AG09319 (cell line): ENCODE results near the gene TMEM255B.

ENCODE experiments used
- DNase-seq: peaks from one replicate; pipeline ENCODE4 v3.0.0-alpha.2; 2010; ENCODE audit warnings: low read depth; ENCODE audit errors: extremely low read depth
- CTCF ChIP-seq: IDR thresholded peaks from 2 replicates; pipeline ENCODE4 v1.5.1; 2011; ENCODE audit warnings: low read depth, mild to moderate bottlenecking, inconsistent platforms, low read length, moderate library complexity

Gene TMEM255B

GRCh38 chr13:113732176-113732960 lies 26.7 kb upstream of the TMEM255B start:
- no peak for TF ChIP-seq CTCF
- DNase-seq, result no peak

GRCh38 chr13:113732961-113733950 lies 25.8 kb upstream of the TMEM255B start:
- DNase-seq, result no peak
- TF ChIP-seq CTCF, result no peak

- no peak for DNase-seq
- TF ChIP-seq CTCF, result no peak
Observed at GRCh38 chr13:113734099-113734825, 24.8 kb upstream of the TMEM255B start.

- TF ChIP-seq CTCF, result no peak
- no peak for DNase-seq
Observed at GRCh38 chr13:113734826-113735125, 24.2 kb upstream of the TMEM255B start.

GRCh38 chr13:113735194-113735593 lies 23.8 kb upstream of the TMEM255B start:
- TF ChIP-seq CTCF, result no peak
- DNase-seq, result no peak

GRCh38 chr13:113735750-113736149 lies 23.3 kb upstream of the TMEM255B start:
- TF ChIP-seq CTCF, result no peak
- DNase-seq, result no peak

- no peak for TF ChIP-seq CTCF
- no peak for DNase-seq
Observed at GRCh38 chr13:113736258-113736731, 22.7 kb upstream of the TMEM255B start.
